Measurements from ENCODE around the gene SPATA45.

- TF ChIP-seq CTCF (IDR thresholded peaks at IDR 0.05) (no peak), POLR2A (IDR thresholded peaks at IDR 0.05) (no peak)
Observed at GRCh38 chr1:212820969-212821368, 26.5 kb downstream of the SPATA45 start.
